Measurements from ENCODE around the gene ZBTB1.
"Not testable (repeated sequence)": the region's sequence is repeated elsewhere in the genome, so short reads cannot be mapped to it uniquely, and the experiment has no call there.

Gene ZBTB1

GRCh38 chr14:64536488-64537245 lies 32.1 kb downstream of the ZBTB1 start:
- no peak for DNase-seq

DNA sequence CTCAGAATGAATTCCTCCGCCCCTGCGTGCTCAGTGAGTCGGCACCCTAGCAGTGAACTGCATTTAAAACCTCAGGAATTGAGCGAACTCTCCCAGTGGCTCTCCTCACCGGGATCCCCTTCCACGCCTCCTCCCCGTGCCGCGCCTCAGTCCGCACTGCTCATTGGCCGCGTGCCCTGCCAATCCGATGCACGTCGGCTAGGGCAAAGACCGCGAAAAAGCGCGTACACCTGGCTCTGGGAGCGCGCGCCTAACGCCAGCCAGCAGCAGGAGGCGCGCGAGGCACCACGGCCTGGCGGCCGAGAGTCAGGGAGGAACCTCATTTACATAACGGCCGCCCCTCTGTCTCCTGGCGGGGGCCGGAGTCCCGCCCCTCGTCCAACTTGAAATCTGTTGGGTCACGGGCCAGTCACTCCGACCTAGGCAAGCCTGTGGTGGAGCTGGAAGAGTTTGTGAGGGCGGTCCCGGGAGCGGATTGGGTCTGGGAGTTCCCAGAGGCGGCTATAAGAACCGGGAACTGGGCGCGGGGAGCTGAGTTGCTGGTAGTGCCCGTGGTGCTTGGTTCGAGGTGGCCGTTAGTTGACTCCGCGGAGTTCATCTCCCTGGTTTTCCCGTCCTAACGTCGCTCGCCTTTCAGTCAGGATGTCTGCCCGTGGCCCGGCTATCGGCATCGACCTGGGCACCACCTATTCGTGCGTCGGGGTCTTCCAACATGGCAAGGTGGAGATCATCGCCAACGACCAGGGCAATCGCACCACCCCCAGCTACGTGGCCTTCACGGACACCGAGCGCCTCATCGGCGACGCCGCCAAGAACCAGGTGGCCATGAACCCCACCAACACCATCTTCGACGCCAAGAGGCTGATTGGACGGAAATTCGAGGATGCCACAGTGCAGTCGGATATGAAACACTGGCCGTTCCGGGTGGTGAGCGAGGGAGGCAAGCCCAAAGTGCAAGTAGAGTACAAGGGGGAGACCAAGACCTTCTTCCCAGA lies 35.9 kb downstream of the ZBTB1 start, which contains the start of gene HSPA2:
HSPA2 (plus strand) TSS at position 534 of the 995 bp plus-strand sequence; CDS start at position 643, 109 bp downstream.
- peak; percentile 99 for DNase-seq

DNA sequence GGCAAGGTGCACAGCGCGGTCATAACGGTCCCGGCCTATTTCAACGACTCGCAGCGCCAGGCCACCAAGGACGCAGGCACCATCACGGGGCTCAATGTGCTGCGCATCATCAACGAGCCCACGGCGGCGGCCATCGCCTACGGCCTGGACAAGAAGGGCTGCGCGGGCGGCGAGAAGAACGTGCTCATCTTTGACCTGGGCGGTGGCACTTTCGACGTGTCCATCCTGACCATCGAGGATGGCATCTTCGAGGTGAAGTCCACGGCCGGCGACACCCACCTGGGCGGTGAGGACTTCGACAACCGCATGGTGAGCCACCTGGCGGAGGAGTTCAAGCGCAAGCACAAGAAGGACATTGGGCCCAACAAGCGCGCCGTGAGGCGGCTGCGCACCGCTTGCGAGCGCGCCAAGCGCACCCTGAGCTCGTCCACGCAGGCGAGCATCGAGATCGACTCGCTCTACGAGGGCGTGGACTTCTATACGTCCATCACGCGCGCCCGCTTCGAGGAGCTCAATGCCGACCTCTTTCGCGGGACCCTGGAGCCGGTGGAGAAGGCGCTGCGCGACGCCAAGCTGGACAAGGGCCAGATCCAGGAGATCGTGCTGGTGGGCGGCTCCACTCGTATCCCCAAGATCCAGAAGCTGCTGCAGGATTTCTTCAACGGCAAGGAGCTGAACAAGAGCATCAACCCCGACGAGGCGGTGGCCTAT lies 36.8 kb downstream of the ZBTB1 start:
- no peak for DNase-seq

GRCh38 chr14:64541972-64542835 lies 37.6 kb downstream of the ZBTB1 start:
- no peak for DNase-seq

DNA sequence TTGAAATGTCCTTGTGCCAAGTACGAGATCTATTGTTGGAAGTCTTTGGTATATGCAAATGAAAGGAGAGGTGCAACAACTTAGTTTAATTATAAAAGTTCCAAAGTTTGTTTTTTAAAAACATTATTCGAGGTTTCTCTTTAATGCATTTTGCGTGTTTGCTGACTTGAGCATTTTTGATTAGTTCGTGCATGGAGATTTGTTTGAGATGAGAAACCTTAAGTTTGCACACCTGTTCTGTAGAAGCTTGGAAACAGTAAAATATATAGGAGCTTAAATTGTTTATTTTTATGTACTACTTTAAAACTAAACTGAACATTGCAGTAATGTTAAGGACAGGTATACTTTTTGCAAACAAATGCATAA lies 38.2 kb downstream of the ZBTB1 start:
- DNase-seq: no peak

GRCh38 chr14:64544607-64545312 lies 40.2 kb downstream of the ZBTB1 start:
- DNase-seq: no peak

DNA sequence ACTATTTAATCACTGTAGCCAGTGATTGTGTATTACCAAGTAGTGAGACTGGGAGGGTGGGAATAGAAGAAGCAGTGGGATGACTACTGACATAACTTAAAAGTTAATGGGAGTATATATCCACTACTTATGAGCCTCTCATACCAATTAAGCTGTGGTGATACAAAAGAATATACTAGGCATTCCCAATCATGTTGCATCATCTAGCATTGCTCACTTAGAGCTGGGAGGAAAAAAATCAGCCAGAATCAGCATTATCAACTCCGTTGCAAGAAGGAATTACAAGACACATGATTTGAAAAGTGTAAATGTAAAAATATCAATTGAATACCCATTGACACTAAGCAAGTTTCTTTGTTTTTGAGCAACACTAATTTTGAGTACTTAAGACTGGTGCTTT lies 44.4 kb downstream of the ZBTB1 start:
- no peak for DNase-seq

DNA sequence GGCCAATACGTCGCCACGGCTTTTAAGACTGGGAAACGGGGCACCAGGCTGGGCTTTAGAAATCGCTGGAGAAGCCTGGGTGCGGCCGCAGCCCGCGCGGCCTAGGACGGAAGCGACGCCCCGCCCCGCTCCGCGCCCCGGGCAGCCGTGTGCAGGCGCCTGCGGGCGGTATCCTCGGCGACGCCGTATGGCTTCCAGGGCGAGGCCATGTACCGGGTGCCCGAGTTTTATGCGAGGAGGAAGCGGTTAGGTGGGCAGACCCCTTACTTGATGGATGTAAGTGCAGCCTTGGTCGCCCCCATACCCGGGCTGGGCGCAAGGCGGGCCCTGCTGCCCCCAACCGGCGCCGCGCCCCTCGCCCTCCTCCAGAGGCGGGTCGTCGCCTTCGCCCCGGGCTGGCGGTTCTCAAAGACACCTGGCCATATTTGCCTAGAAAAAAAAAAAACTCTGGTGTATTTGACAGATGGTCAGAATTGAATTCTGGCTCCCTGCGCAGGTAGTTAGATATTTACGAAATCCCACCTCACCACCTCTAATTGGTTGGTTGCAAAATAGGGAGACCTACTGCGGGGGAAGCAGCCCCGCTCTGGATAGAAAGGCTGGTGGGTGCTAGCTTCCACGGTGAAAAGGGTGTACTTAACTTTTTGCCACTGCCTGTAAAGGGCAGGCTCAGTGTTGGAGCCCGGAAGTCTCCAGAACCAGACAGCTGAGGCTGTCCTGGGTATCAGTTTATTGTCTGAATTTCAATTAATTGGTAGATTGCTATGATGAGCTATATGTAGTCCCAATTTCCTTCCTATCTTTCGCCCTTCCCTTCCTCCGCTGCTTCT lies 45.4 kb downstream of the ZBTB1 start, which contains the start of gene PPP1R36:
PPP1R36 (plus strand) TSS at position 171 of the 830 bp plus-strand sequence; CDS start at position 208, 37 bp downstream.
- no peak for DNase-seq

- DNase-seq: no peak
These were observed 46.2 kb downstream of the ZBTB1 start for GRCh38 chr14:64550621-64551333.

- DNase-seq: no peak
These were observed 50.0 kb downstream of the ZBTB1 start for GRCh38 chr14:64554556-64554955.

GRCh38 chr14:64556526-64556925 lies 52.0 kb downstream of the ZBTB1 start:
- peak; percentile 86 for DNase-seq

GRCh38 chr14:64558216-64558615 lies 53.6 kb downstream of the ZBTB1 start:
- not testable (repeated sequence) for DNase-seq

- DNase-seq: no peak
These were observed 57.1 kb downstream of the ZBTB1 start for GRCh38 chr14:64561631-64562030.

DNA sequence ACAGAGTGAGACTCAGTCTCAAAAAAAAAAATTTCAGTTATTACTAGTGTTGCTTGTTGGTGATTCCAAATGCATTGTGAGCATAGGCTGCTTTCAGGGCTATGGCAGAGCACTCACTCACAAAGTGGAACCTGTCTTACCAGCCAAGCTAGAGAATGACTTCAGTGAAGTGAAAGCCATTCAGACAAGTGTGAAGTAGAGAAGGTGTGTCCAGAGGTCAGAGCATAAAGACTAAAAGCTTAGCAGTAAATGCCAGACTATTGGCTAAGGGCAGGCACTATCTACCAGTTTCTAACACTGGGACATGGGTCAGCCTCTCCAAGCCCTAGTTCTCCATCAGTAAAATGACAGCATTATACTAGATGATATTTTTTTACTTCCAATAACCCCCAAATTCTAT lies 57.9 kb downstream of the ZBTB1 start:
- no peak for DNase-seq

- no peak for DNase-seq
These were observed 59.1 kb downstream of the ZBTB1 start for GRCh38 chr14:64563696-64564095.

- DNase-seq: no peak
These were observed 62.1 kb downstream of the ZBTB1 start for GRCh38 chr14:64566651-64567122.

GRCh38 chr14:64569138-64569631 lies 64.6 kb downstream of the ZBTB1 start:
- DNase-seq: peak; percentile 67

GRCh38 chr14:64569646-64570045 lies 65.1 kb downstream of the ZBTB1 start:
- not testable (repeated sequence) for DNase-seq

- no peak for DNase-seq
These were observed 68.0 kb downstream of the ZBTB1 start for GRCh38 chr14:64572386-64573104.

Measured in MV-4-11 (cell line).